Activated CD4-positive, alpha-beta T cell treated with anti-CD3 and anti-CD28 coated beads, Interleukin-2, amount 10 ng/mL, durations not matched to agents 7 days and 5 days (primary cell): ENCODE results near the gene EPB41L4A. TPM values are rescaled to one million over a fixed set of nuclear protein-coding genes. Genes with fewer than 3 reads are reported as not detected.
"Not testable (repeated sequence)": the region's sequence is repeated elsewhere in the genome, so short reads cannot be mapped to it uniquely, and the experiment has no call there.

ENCODE experiments used
- CTCF ChIA-PET: fragments of 350-600 bp; sonication (Branson Sonifier 250); formaldehyde crosslinking; loops from one replicate; lab custom pipeline; 2021; ENCODE audit warnings: antibody characterized with exemption; lab: Charles Lee
- POLR2A ChIA-PET: fragments of 350-600 bp; sonication (Branson Sonifier 250); formaldehyde crosslinking; loops from one replicate; lab custom pipeline; 2021; ENCODE audit warnings: antibody characterized with exemption; lab: Charles Lee
- DNase-seq: peaks from one replicate; pipeline ENCODE4 v3.0.0-alpha.2; 2020
- H3K27ac Mint-ChIP-seq: one replicate; pipeline ENCODE4 v1.8.0; 2021; ENCODE audit warnings: mild to moderate bottlenecking, moderate library complexity, mixed read lengths
- H3K27me3 Mint-ChIP-seq: one replicate; pipeline ENCODE4 v1.8.0; 2021; ENCODE audit warnings: mixed read lengths
- H3K36me3 Mint-ChIP-seq: one replicate; pipeline ENCODE4 v1.8.0; 2021; ENCODE audit warnings: low read depth, mixed read lengths
- H3K4me1 Mint-ChIP-seq: one replicate; pipeline ENCODE4 v1.8.0; 2021; ENCODE audit warnings: mixed read lengths
- H3K4me3 Mint-ChIP-seq: one replicate; pipeline ENCODE4 v1.8.0; 2021; ENCODE audit warnings: mild to moderate bottlenecking, moderate library complexity, mixed read lengths
- H3K9me3 Mint-ChIP-seq: one replicate; pipeline ENCODE4 v1.8.0; 2021; ENCODE audit warnings: mixed read lengths
- total RNA-seq, 2 experiments: library from RNA; stranded (reverse); gene quantifications; one replicate each; pipeline ENCODE4 v1.2.3, GENCODE V29; 2021

EPB41L4A gene
- 1 to 10 TPM in 1 of 2 experiments, under 1 TPM in 1; 0.62 to 1.2 TPM for total RNA-seq

DNA sequence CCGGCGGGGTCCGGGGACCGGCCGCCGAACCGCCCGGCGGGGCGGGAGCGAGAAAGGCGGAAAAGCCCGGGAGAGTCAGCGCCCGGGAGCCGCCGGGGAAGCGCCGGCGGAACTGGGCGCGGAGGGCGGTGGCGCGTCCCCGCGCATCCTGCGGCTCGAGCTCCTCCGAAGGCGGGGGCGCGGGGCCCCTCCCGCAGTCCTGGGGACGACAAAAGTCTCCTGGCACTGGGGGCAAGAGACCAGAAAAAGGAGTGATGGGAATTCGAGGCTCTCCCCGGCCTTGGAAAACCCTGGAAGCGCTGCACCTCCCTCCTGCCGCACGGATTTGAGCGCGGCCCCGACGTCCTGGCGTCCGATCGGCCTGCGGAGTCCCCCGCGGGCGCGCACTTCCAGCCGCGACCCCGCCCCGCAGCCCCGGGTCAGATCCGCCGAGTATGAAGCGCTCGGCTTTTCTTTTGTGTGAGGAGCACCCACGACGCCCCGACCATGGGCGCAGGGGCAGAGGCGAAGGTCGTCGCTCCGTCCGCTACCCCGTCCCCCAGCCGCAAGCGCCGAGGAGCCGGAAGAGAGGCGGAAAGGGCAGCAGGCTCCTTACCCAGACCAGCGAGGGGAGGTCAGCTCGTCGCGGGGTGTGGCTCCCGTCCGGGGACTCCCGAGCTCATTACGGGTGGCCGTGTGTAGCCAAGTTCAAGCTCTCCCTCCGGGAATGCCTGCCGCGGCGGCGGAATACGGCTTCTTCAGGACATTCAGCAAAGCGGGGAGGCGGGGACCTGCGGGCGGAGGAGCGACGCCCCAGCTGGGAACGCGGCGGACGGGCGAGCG is at the start of gene EPB41L4A:
TSS of gene EPB41L4A (minus strand) at position 114 of the 822 bp plus-strand sequence. CDS start 238 bp downstream, outside the sequence.
- no peak for DNase-seq
- Mint-ChIP-seq H3K27ac (peak within 1 kb of the TSS; percentile 50), H3K4me1 (peaks cover 18% of the 10 kb centered on the region), H3K27me3 (peaks cover 70% of the 10 kb centered on the region), H3K4me3 (peak within 1 kb of the TSS; percentile 61), H3K9me3 (no peaks in the 10 kb centered on the region), H3K36me3 (no peaks in the 10 kb centered on the region)
- CTCF ChIA-PET, result interaction anchor here (1.7 to 2.5 kb wide), 3 partner anchors 9 to 244 kb away, joined by 4 to 8 read pairs (median 4); no protein-coding TSS in a partner anchor
- POLR2A ChIA-PET, result no interaction called here

DNA sequence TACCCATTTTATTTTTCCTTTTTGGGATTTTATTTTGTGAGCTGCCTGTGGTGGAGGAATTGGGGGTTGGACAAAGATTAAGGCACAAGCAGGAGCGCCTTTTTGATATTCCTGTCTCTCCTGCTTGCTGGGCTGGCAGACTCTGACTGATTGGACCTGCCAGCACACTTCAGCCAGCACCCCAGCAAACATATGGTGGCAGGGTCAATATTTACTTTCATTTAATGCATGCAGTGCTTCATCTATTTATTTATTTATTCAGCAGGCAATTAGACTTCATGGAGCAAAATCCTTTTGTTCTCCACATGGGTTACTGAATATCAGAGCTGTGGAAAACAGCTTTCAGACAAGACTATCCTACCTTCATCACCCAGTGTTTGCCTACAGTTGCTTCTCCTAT is 48.4 kb upstream of the EPB41L4A start:
- DNase-seq, result no peak
- Mint-ChIP-seq H3K36me3 (no peaks in the 10 kb centered on the region), H3K9me3 (no peaks in the 10 kb centered on the region), H3K4me3 (no peak overlapping the region), H3K27me3 (peaks cover 8% of the 10 kb centered on the region), H3K4me1 (no peaks in the 10 kb centered on the region), H3K27ac (no peak overlapping the region)
- POLR2A ChIA-PET, result no interaction called here
- CTCF ChIA-PET, result interaction anchor here (0.6 kb wide), 1 partner anchor 156 kb away, joined by 3 read pairs; no protein-coding TSS in a partner anchor

DNA sequence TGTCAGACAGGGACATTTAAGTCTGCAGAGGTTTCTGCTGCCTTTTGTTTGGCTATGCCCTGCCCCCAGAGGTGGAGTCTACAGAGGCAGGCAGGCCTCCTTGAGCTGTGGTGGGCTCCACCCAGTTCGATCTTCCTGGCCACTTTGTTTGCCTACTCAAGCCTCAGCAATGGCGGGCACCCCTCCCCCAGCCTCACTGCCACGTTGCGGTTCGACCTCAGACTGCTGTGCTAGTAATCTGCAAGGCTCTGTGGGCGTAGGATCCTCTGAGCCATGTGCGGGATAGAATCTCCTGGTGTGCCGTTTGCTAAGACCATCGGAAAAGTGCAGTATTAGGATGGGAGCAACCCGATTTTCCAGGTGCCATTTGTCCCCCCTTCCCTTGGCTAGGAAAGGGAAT is 47.2 kb upstream of the EPB41L4A start:
- H3K27ac Mint-ChIP-seq, H3K4me3 Mint-ChIP-seq, H3K9me3 Mint-ChIP-seq, CTCF ChIA-PET, H3K36me3 Mint-ChIP-seq, H3K4me1 Mint-ChIP-seq, DNase-seq, H3K27me3 Mint-ChIP-seq, POLR2A ChIA-PET: not testable (repeated sequence)

DNA sequence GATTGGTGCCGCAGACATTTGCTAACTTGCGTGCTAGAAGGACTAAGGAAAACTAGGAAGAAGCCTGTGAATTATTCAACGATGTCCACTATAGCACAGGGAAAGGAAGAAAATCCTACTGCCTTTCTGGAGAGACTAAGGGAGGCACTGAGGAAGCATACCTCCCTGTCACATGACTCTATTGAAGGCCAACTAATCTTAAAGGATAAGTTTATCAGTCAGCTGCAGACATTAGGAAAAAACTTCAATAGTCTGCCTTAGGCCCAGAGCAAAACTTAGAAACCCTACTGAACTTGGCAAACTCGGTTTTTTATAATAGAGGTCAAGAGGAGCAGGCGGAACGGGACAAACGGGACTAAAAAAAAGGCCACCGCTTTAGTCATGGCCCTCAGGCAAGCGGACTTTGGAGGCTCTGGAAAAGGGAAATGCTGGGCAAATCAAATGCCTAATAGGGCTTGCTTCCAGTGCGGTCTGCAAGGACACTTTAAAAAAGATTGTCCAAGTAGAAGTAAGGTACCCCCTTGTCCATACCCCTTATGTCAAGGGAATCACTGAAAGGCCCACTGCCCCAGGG is 28.2 kb upstream of the EPB41L4A start:
- H3K27me3 Mint-ChIP-seq, H3K4me1 Mint-ChIP-seq, DNase-seq, POLR2A ChIA-PET, H3K4me3 Mint-ChIP-seq, H3K36me3 Mint-ChIP-seq, H3K9me3 Mint-ChIP-seq, CTCF ChIA-PET, H3K27ac Mint-ChIP-seq: not testable (repeated sequence)

DNA sequence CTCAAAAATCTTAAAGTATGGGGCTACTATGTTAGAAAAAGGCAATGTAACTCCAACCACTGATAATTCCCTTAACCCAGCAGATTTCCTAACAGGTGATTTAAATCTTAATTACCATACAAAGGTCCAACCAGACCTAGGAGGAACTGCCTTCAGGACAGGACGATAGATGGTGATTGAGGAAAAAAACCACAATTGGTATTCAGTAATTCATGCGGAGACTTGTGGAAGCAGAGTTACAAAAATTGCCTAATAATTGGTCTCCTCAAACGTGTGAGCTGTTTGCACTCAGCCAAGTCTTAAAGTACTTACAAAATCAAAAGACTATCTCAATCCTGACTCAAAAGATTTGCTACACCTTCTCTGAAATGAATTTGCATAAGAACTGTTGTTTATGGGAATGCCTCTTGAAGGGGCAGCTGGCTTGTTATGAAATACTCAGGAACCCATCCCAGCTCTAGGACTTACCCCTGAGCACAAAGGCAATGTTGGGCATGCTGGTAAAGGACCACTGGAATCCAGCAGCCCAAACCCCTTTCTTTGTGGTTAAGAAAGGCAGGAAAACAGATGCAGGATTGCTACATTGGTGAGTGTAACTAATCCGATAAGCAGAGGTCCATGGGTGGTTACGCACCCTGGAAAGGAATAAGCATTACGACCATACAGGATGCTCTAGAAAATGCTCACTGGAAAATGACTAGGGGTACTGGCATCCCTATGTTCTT is 26.7 kb upstream of the EPB41L4A start:
- peaks cover 2% of the 10 kb centered on the region for H3K27me3 Mint-ChIP-seq
- ChIA-PET CTCF (no interaction called here), POLR2A (no interaction called here)
- no peaks in the 10 kb centered on the region for H3K4me1 Mint-ChIP-seq
- DNase-seq, result no peak
- no peak overlapping the region for H3K27ac Mint-ChIP-seq
- no peaks in the 10 kb centered on the region for H3K9me3 Mint-ChIP-seq
- H3K36me3 Mint-ChIP-seq, result no peaks in the 10 kb centered on the region
- no peak overlapping the region for H3K4me3 Mint-ChIP-seq

DNA sequence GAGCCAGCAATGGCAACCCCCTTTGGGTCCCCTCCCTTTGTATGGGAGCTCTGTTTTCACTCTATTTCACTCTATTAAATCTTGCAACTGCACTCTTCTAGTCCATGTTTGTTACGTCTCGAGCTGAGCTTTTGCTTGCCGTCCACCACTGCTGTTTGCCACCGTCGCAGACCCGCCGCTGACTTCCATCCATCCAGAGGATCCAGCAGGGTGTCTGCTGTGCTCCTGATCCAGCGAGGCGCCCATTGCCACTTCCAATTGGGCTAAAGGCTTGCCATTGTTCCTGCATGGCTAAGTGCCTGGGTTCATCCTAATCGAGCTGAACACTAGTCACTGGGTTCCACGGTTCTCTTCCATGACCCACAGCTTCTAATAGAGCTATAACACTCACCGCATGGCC is 24.9 kb upstream of the EPB41L4A start:
- CTCF ChIA-PET, H3K4me1 Mint-ChIP-seq, H3K4me3 Mint-ChIP-seq, POLR2A ChIA-PET, H3K27me3 Mint-ChIP-seq, H3K27ac Mint-ChIP-seq, DNase-seq, H3K9me3 Mint-ChIP-seq, H3K36me3 Mint-ChIP-seq: not testable (repeated sequence)

DNA sequence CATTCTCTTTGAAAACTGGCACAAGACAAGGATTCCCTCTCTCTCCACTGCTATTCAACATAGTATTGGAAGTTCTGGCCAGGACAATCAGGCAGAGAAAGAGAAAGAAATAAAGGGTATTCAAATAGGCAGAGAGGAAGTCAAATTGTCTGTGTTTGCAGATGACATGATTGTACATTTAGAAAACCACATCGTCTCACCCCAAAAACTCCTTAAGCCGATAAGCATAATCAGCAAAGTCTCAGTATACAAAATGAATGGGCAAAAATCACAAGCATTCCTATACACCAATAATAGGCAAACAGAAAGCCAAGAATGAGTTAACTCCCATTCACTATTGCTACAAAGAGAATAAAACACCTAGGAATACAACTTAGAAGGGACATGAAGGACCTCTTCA is 21.0 kb upstream of the EPB41L4A start:
- CTCF ChIA-PET, result no interaction called here
- no peaks in the 10 kb centered on the region for H3K4me1 Mint-ChIP-seq
- H3K27me3 Mint-ChIP-seq, result peaks cover 7% of the 10 kb centered on the region
- POLR2A ChIA-PET, result no interaction called here
- no peak overlapping the region for H3K27ac Mint-ChIP-seq
- H3K9me3 Mint-ChIP-seq, result no peaks in the 10 kb centered on the region
- no peaks in the 10 kb centered on the region for H3K36me3 Mint-ChIP-seq
- H3K4me3 Mint-ChIP-seq, result no peak overlapping the region
- no peak for DNase-seq

DNA sequence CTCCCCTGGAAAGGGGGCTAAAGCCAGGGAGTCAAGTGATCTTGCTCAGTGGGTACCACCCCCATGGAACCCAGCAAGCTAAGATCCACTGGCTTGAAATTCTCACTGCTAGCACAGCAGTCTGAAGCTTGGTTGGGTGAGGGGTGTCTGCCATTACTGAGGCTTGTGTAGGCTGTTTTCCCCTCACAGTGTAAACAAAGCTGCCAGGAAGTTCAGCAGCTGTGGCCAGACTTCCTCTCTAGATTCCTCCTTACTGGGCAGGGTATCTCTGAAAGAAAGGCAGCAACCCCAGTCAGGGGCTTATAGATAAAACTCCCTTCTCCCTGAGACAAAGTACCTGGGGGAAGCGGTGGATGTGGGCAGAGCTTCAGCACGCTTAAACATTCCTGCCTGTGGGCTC is 17.1 kb upstream of the EPB41L4A start:
- Mint-ChIP-seq H3K4me1 (no peaks in the 10 kb centered on the region), H3K27ac (no peak overlapping the region), H3K27me3 (peaks cover 7% of the 10 kb centered on the region), H3K36me3 (no peaks in the 10 kb centered on the region), H3K4me3 (no peak overlapping the region), H3K9me3 (no peaks in the 10 kb centered on the region)
- CTCF ChIA-PET, result no interaction called here
- POLR2A ChIA-PET, result no interaction called here
- DNase-seq, result no peak

DNA sequence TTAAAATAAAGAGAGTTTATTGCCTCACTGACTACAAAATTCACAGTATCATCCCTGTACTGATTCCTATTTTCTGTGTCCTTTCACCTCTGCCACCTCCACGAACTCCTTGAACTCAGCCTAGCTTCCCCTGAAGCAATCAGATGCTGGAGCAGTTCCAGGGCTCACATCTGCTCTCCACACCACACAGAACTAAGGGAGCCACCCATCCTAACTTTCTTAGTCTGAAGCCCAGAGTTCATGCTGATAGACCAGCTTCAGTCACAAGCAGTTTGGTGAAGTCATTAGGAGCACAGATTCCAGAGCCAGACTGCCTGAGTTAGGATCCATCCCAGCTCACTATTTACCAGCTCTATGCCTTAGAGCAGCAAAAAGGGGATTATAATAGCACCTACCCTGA is 15.6 kb upstream of the EPB41L4A start:
- H3K4me3 Mint-ChIP-seq, result no peak overlapping the region
- no peaks in the 10 kb centered on the region for H3K36me3 Mint-ChIP-seq
- peaks cover 5% of the 10 kb centered on the region for H3K27me3 Mint-ChIP-seq
- CTCF ChIA-PET, result no interaction called here
- H3K9me3 Mint-ChIP-seq, result no peaks in the 10 kb centered on the region
- no peak for DNase-seq
- H3K4me1 Mint-ChIP-seq, result no peaks in the 10 kb centered on the region
- POLR2A ChIA-PET, result no interaction called here
- H3K27ac Mint-ChIP-seq, result no peak overlapping the region

DNA sequence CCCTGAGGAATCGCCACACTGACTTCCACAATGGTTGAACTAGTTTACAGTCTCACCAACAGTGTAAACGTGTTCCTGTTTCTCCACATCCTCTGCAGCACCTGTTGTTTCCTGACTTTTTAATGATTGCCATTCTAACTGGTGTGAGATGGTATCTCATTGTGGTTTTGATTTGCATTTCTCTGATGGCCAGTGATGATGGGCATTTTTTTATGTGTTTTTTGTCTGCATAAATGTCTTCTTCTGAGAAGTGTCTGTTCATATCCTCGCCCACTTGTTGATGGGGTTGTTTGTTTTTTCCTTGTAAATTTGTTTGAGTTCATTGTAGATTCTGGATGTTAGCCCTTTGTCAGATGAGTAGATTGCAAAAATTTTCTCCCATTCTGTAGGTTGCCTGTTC is 7.1 kb upstream of the EPB41L4A start:
- H3K9me3 Mint-ChIP-seq, H3K4me3 Mint-ChIP-seq, DNase-seq, POLR2A ChIA-PET, CTCF ChIA-PET, H3K27ac Mint-ChIP-seq, H3K4me1 Mint-ChIP-seq, H3K36me3 Mint-ChIP-seq: not testable (repeated sequence)
- H3K27me3 Mint-ChIP-seq, result peaks cover 30% of the 10 kb centered on the region

DNA sequence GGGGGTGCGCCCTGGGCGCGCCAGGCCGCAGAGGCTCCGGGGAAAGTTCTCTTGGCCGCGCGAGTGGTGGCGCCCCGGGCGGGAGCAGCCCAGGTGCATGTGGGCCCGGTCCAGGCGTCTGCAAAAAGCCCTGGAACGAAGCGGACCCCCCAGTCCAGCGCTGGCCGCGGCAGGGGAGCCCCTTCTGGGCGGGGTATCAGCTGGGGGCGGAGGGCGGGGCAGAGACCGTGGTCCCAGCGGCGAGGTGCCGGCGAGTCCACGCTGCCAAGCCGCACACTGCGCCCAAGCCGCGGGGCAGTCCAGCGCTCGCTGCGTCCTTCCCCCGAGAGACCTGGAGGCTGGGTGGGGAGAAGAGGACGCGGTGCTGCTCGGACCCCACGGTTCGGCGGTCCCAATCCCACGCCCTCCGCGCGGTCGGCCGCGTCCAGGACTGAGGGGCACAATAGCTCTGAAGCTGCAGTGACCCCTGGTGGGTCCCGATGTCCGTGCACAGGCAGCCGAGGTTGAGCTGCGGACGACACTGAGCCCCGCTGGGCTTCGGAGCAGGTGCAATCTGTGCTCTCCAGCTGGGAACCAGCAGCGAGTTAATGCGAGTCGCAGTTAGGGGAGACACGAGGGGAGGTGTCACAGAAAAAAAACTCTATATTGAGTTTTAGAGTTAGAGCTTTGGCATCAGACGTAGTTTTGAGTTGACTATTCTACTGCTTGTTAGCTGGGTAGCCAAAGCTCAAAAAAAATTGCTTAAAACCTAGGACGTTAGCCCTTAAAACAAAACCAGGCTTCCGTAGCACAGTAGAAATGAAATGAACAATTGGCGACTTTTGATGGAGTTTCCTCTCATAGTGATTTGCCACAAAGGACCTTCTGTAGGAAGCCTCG is 1.1 kb upstream of the EPB41L4A start:
- peaks cover 68% of the 10 kb centered on the region for H3K27me3 Mint-ChIP-seq
- no peaks in the 10 kb centered on the region for H3K36me3 Mint-ChIP-seq
- peak; percentile 27 for DNase-seq
- ChIA-PET CTCF (interaction anchor here (0.6 to 2.5 kb wide), 6 partner anchors 10 to 257 kb away, joined by 3 to 8 read pairs (median 4); no protein-coding TSS in a partner anchor), POLR2A (no interaction called here)
- peaks cover 18% of the 10 kb centered on the region for H3K4me1 Mint-ChIP-seq
- no peak overlapping the region for H3K27ac Mint-ChIP-seq
- H3K9me3 Mint-ChIP-seq, result no peaks in the 10 kb centered on the region
- peak overlapping the region; percentile 61 for H3K4me3 Mint-ChIP-seq

GRCh38 chr5:112418659-112419163 is 366 bp downstream of the EPB41L4A start:
- peaks cover 73% of the 10 kb centered on the region for H3K27me3 Mint-ChIP-seq
- POLR2A ChIA-PET, result no interaction called here
- H3K36me3 Mint-ChIP-seq, result no peaks in the 10 kb centered on the region
- H3K4me1 Mint-ChIP-seq, result peaks cover 18% of the 10 kb centered on the region
- peak overlapping the region; percentile 61 for H3K4me3 Mint-ChIP-seq
- DNase-seq, result no peak
- H3K9me3 Mint-ChIP-seq, result no peaks in the 10 kb centered on the region
- CTCF ChIA-PET, result interaction anchor here (1.0 to 2.5 kb wide), 3 partner anchors 8 to 319 kb away, joined by 3 to 8 read pairs (median 4); partner anchors contain the start of gene APC
- H3K27ac Mint-ChIP-seq, result peak overlapping the region; percentile 19
